GM18858 (cell line): ENCODE data around the gene ARHGAP21.

ENCODE experiments used
- ATAC-seq: cut with Tn5 transposase; IDR thresholded peaks from one replicate; pipeline ENCODE4 v1.9.1; 2021; ENCODE audit not compliant: unreplicated experiment

ARHGAP21 gene

GRCh38 chr10:24579906-24580305 is 143.8 kb downstream of the ARHGAP21 start:
- ATAC-seq, result no peak

DNA sequence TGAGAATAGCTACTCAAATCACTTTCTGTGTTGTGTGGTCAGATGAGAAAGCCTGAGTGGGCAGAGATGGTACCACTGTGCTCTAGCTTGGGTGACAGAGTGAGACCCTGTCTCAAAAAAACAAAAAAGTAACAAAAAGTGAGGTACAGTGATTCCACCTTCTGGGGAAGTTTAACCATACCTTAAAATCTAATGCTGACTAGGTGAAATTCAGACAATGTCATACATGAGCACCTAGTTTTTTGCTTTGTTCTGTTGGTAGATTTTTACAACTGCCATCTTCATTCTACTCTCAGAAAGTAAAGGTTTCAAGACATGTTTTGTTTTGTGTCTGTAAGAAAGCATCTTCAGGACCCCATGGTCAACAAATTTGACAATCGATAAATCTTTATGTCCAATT is 144.2 kb downstream of the ARHGAP21 start:
- ATAC-seq, result no peak

DNA sequence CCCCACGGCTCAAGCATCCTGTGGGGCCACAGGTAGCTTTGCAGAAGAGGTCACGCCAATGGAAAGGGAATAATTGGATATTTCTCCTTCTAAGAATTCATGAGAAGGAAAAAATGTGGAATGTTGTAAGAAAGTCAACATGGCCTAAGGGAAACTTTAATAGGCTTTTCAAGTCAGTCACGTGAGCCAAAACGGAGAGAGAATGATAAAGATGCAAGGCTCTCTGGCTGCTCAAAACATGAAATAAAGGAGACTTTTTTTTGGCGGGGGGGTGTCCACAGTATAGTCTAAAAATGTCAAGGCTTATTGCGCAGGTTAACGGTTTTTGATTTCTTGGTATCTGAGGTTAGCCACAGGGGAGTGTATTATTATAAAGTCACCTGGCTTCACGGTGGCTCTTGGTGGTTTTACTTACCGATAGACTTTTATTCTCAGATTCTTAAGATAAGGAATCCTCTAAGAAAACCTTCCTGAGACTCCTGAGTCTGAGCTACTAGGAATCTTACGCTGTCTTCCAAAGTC is 148.1 kb downstream of the ARHGAP21 start:
- no peak for ATAC-seq

DNA sequence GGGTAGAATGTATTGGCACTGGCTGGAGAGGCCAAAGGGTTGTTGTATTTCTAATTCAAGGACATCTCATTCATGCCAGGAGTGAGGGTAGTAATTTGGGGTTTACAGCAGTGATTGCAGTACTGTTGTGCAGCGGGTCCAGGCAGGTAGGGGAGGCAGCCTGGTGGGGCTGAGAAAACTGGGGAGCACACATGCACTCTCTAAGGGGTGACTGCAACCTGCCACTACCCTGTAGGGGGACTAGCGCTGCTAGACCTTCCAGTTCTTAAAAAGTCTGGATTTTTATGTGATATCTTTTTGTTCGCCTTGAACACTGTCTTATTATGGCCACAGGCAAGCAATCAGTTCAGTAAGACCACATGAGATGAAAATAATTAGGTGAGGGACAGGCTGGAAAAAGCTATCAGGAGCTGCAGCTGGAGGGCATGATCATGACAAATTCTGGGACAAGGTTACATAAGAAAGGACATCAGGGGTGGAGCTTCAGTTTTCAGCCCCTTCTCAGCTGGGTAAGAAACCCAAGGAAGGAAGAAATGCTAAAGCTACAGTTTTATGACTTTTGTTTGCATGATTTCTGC is 149.0 kb downstream of the ARHGAP21 start:
- ATAC-seq, result no peak

- ATAC-seq, result no peak
Observed at GRCh38 chr10:24574161-24574560, 149.5 kb downstream of the ARHGAP21 start.

- ATAC-seq, result no peak
Observed at GRCh38 chr10:24571870-24572450, 151.7 kb downstream of the ARHGAP21 start.

- ATAC-seq, result no peak
Observed at GRCh38 chr10:24570658-24571426, 152.8 kb downstream of the ARHGAP21 start.

GRCh38 chr10:24569828-24570657 is 153.6 kb downstream of the ARHGAP21 start:
- no peak for ATAC-seq

DNA sequence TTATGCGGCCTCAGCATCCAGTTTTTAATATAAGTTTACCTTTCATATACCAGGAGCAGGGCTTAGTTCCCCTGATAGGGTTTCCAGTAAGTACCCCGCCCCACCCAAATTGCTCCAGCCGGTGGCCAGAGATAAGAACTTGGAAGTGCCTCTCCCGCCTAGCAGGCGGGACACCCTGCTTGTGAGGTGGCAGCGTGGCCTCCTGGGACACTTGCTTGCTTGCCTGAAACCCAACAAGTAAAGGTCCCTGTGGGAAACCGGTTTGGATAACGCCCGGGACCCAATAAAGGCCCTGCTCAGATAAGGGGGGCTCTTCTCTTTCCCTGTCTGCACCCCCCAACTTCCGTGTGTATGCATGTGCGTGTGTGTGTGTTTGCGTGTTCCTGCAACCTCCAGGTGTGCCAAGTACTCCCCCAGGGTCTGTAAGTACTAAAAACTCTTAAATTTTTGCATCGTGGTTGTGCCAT is 154.3 kb downstream of the ARHGAP21 start:
- no peak for ATAC-seq

GRCh38 chr10:24568042-24568441 is 155.6 kb downstream of the ARHGAP21 start:
- no peak for ATAC-seq

DNA sequence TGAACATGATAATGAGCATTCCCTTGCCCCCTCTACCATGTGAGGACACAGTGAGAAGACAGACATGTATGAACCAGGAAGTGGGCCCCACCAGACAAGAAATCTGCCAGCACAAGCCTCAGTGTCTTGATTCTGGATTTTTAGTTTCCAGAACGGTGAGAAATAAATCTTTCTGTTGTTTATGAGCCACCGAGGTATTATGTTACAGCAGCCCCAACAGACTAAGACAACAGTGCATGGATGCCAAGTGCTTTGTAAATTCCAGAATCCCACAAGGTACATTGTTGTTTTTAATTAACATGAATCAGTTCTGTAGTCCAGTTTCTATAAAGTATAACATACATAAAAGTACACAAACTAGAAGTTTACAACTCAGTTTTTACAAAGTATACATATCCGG is 162.2 kb downstream of the ARHGAP21 start:
- ATAC-seq, result no peak

GRCh38 chr10:24556750-24557742 is 166.6 kb downstream of the ARHGAP21 start:
- peak; percentile 83 for ATAC-seq

- ATAC-seq, result no peak
Observed at GRCh38 chr10:24556126-24556749, 167.4 kb downstream of the ARHGAP21 start.

DNA sequence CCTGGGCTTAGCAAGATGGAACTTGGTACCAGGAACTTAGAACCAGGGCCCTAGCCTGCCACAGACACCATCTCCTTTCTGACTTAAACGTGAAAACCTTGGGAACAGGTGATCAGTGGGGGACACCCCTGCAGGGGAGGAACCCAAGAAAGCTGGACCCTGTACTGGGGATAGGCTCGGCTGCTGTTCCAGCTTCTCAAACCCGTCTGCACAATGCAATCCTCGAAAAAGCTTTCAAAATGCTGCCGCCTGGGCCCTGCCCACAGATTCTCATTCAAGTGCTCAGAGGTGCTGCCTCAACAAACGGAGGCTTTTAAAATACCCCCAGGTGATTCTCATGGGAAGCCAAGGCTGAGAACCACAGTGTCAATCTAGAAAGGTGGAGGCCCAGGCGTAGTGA is 169.7 kb downstream of the ARHGAP21 start:
- no peak for ATAC-seq

GRCh38 chr10:24553051-24553612 is 170.6 kb downstream of the ARHGAP21 start:
- ATAC-seq, result no peak

GRCh38 chr10:24552346-24553016 is 171.2 kb downstream of the ARHGAP21 start:
- no peak for ATAC-seq

GRCh38 chr10:24551161-24551560 is 172.5 kb downstream of the ARHGAP21 start:
- ATAC-seq, result no peak

- ATAC-seq, result no peak
Observed at GRCh38 chr10:24550680-24551079, 173.0 kb downstream of the ARHGAP21 start.

GRCh38 chr10:24545585-24545984 is 178.1 kb downstream of the ARHGAP21 start:
- ATAC-seq, result no peak
